Peyer's patch (tissue), 4 donors: Measurements from ENCODE around the gene NAB1.

Source experiments
- POLR2A ChIP-seq, 2 donors: fragments of 450-650 bp; IDR thresholded peaks; one replicate each; pipeline ENCODE4 v1.5.1; 2017; ENCODE audit warnings: antibody characterized with exemption in 2 of 2, mild to moderate bottlenecking in 2 of 2, moderate library complexity in 2 of 2
- TF ChIP-seq, protein P1 (sequence below), 6 experiments: fragments of 450-650 bp in 4 of 6; fragments of 200-600 bp in 2 of 6; sonication (generic) in 1 of 6; IDR thresholded peaks; one replicate each; pipeline ENCODE4 v1.5.1; 2017 to 2019; ENCODE audit warnings: antibody characterized with exemption in 6 of 6, mild to moderate bottlenecking in 3 of 6, moderate library complexity in 1 of 6

DNA sequence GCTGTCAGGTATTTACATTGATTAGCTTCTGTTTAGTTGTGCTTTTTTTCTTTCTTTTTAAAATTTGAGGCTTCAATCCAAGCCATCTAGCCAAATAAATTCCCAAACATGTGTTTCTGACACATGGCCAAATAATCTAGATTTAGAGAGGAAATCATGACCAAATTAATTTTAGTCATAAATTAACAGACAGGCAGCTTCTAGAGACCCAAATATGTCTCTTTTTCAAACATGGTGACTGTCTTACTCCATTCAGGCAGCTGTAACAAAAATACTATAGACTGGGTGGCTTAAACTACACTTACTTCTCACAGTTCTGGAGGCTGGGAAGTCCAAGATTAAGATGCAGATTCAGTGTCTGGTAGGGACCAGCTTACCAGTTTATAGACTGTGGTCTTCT lies 23.2 kb upstream of the NAB1 start:
- TF ChIP-seq, protein P1, sequence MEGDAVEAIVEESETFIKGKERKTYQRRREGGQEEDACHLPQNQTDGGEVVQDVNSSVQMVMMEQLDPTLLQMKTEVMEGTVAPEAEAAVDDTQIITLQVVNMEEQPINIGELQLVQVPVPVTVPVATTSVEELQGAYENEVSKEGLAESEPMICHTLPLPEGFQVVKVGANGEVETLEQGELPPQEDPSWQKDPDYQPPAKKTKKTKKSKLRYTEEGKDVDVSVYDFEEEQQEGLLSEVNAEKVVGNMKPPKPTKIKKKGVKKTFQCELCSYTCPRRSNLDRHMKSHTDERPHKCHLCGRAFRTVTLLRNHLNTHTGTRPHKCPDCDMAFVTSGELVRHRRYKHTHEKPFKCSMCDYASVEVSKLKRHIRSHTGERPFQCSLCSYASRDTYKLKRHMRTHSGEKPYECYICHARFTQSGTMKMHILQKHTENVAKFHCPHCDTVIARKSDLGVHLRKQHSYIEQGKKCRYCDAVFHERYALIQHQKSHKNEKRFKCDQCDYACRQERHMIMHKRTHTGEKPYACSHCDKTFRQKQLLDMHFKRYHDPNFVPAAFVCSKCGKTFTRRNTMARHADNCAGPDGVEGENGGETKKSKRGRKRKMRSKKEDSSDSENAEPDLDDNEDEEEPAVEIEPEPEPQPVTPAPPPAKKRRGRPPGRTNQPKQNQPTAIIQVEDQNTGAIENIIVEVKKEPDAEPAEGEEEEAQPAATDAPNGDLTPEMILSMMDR (IDR thresholded peaks at IDR 0.05) = no peak
- TF ChIP-seq POLR2A (IDR thresholded peaks at IDR 0.05) = no peak
